Ramos (cell line): ENCODE data around the gene RERE.

Experiments
- in situ Hi-C: fragments of 300-500 bp; cut with MboI; formaldehyde crosslinking; loops from one replicate; pipeline ENCODE4 v1.14.3; 2022; ENCODE audit warnings: low sequenced_read_pairs; ENCODE audit not compliant: unreplicated experiment

The RERE gene

GRCh38 chr1:8817412-8818324 lies at the start of gene RERE:
Gene RERE (minus strand): TSS chr1:8817640.
- in situ Hi-C loops, result no loop called here

DNA sequence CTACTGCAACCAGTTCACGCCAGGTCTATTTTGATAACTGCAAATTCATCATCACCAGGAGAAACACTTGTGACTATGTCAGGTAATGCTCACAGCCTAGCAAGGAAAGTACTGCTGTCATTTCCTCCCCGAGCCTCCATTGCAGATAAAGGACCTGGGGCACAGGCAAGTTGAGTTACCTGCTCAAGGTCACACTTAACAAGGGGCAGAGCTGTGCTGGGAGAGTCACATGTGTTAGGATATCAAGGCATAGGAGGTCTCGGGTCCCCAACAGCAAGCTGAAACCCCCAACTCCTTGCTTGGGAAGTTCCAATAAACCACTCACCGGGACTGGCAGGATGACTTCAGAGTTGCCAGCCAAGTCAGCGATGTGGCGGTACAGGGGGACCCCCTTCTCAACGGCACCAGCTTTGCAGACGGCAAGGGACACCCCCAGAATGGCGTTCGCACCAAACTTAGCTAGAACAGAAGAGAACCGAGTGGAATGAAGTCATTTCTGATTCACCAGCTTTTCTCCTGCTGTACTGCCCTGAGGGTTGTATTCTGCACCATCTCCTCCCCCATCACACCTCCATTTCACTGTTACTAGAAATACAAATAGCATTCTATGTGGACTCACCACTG lies 49.5 kb upstream of the RERE start:
- in situ Hi-C loops, result no loop called here

DNA sequence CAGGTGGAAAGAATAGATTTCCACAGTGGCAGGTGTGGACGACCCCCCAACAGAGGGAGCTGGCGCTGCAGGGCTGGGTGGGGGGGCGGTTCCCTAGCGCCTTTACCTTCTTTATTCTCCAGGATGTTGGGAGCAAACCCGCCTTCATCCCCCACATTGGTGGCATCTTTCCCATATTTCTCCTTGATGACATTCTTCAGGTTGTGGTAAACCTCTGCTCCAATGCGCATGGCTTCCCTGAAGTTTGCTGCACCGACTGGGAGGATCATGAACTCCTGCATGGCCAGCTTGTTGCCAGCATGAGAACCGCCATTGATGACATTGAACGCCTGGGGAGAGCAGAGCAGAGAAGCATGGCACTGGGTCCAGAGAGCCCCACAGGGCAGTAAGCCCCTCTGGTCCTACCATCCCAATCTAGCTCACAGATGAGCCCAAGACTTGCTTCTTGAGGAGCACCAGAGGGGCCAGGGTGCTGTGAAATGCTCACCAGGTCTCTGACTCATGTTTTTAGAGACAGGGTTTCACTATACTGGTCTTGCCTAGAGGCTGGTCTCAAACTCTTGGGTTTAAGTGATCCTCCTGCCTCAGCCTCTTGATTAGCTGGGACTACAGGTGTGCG lies 48.8 kb upstream of the RERE start:
- in situ Hi-C loops, result no loop called here

DNA sequence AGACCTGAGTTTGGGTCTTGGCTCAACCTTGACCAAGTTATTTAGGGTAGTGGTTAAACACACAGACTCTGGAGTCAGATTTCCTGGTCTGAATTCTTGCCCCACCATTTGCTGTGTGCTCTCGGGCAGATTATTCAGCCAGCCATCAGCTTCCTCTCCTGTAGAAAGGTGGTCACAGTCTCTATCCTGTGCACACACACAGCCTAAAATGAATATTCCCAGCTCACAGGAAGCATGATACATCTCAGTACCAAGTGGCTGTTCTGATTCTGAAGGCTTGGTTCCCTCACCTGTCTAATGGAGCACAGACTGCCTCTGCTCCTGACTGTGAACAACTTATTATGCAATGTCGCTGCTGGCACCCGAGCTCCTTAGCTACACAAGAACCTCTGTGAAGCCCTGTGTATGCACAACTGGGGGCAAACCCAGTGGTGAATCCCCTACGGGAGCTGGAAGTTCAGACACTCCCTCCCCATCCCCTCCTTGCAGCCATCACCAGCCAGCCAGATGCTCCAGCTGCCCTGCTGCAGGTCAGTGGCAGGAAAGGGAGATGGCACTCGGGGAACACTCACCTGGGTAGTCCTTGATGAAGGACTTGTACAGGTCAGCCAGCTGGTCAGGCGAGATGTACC lies 47.4 kb upstream of the RERE start:
- in situ Hi-C loops, result no loop called here

DNA sequence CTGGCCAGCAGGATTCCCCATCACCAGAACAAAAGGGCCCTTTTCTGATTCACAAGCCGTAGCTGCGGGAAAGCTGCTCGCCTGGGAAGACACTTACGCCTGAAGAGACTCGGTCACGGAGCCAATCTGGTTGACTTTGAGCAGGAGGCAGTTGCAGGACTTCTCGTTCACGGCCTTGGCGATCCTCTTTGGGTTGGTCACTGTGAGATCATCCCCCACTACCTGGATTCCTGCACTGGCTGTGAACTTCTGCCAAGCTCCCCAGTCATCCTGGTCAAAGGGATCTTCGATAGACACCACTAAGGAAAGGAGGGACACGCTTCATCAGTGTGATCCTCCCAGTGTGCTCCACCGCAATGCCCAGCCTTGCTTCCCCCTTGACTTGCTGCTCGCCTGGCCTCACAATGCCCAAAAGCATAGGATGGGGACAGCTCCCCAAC lies 46.4 kb upstream of the RERE start:
- in situ Hi-C loops, result no loop called here

GRCh38 chr1:8863138-8863537 lies 45.7 kb upstream of the RERE start:
- in situ Hi-C loops, result no loop called here

DNA sequence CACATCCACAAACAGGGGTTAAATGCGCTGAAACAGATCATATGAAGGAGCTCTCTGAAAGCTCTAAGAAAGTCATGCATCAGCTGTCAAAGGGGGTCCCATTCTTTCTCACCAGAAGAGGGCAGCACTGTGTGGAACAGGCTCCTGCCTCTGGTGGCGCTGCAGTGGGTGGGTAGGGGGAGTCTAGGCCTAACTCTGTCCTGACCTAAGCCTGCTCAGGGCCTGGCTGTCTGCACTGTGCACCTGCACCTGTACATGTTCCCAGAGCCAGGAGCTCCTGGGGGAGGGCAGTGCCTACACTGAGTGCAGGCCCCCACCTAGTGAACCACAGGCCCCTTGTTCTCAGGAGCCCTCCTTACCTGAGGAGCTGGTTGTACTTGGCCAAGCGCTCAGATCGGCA lies 45.1 kb upstream of the RERE start:
- in situ Hi-C loops, result no loop called here

DNA sequence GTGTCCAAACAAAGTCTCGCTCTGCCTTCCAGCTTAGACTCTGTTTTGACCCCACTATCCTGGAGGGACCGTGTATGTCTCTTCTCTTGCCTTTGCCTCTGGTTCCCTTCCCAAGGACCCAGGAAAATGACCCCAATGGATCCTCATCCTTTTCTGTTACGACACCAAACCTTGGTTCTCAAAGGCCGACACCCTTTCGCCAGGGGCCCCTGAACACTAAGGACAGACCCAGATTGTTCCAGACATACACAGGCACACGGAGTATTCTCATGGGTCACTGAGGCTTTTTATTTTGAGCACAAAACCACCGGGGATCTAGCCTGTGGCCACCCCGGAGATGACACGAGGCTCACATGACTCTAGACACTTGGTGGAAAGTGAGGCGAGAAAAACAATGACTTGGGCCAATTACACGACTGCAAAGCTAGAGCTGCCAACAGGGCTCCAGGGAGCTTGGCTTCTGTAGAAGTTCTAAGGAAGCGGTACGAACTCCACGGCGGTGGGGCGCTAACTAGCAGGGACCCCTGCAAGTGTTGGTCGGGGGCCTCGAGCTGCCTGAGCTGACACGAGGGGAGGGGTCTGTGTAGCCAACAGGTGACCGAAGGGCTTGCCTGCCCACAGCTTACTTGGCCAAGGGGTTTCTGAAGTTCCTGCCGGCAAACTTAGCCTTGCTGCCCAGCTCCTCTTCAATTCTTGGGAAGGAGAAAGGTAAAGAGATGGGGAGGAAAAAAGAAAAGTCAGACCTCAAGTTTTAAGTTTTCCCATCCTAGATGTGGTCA lies 43.5 kb upstream of the RERE start:
- in situ Hi-C loops, result no loop called here

DNA sequence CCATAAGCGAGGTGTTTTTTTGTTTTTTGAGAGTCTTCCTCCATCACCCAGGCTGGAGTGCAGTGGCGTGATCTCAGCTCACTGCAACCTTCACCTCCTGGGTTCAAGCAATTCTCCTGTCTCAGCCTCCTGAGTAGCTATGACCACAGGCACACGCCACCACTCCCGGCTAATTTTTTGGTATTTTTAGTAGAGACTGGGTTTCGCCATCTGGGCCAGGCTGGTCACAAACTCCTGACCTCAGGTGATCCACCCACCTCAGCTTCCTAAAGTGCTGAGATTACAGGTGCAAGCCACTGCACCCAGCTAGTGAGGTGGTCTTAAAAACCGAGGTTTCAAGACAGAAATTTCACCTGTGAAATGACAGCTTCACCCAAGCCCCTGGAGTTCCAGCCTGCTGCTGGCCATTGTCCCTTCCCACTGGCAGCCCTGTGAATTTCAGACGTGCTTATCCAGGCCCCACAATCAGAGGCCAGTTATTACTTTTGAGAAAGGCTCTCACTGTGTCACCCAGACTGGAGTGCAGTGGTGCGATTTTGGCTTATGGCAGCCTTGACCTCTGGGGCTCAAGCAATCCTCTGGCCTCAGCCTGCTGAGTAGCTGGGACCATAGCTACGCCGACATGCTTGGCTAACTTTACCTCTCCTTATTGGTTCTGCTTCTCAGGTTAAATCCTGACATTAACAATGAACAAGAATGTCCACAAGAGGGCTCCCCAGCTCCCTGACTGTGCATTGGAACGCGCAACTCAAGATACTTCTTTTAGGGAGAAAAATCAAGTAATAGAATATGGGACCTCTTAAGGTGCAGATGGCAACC lies 41.7 kb upstream of the RERE start:
- in situ Hi-C loops, result no loop called here

DNA sequence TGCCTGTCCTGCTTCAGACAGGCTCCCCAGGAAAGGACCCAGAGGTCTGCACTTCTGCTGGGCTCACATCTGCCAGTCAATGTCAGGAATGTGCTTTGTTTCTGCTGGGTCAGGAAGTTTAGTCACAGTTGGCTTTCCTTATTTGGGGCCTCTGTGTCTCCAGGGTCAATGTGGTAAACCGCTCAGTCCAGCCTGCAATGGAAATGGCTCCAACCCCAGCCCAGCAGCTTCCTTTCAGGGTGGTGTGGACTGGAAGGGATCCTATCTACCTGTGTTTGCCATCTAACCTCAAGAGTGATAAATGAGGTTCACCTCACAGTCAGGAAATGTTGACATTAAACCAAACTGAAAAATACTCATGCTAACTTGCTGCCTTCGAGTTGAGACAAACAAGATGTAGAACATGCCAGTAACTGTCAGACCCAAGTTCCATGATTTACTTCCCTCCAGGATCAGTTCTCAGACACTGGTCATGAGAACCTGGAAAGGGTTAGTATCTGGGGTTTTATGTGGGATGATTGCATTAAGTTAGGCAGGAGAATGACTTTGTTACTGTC lies 40.8 kb upstream of the RERE start:
- in situ Hi-C loops, result no loop called here

DNA sequence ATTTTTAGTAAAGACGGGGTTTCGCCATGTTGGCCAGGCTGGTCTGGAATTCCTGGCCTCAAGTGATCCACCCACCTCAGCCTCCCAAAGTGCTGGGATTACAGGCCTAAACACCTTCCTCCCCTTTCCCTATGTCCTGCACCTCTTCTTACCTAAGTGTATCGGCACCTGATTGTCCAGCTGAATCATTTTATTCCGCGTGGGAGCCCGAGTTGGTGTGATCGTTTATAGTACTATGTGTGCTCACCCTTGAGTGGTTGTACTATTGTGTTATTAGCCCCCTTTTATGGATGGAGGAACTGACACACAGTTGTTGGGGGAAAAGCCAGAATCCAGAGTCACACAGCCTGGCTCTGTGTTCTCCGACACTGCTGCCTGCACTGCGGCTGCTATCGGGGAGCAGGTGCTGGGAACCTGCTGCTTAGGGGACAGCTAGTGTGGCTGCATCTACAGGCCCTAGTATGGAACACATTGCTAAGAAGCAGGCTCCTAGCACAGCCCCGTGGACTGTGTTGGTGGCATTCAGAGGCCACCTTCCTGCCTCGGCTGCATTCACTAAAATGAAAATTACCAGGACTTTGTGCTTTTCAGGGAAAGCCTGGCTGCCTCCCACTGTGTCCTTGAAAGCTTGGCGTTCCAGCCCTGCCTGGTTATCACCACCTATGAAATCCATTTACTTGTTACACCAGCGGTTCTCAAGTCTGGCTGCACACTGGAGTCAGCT lies 39.4 kb upstream of the RERE start:
- in situ Hi-C loops, result no loop called here

DNA sequence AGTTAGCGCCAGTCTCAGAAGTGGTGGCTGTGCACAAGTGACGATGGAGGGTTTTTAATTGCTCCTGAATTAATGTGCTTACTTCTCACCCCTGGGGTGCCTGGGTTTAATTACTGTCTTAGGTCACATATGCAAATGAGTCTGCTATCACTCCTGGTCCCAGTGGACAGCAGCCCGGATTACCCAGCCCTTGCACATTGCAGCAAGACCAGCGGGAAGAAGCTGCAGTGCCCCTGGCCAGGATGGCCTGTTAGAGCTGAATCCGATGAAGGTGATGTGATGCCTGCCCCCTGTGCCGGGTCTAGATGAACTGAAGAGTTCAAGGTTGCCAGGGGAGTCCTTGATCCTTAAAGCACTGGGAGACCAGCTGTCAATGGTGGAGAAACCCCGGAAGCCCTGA lies 36.8 kb upstream of the RERE start:
- in situ Hi-C loops, result no loop called here

DNA sequence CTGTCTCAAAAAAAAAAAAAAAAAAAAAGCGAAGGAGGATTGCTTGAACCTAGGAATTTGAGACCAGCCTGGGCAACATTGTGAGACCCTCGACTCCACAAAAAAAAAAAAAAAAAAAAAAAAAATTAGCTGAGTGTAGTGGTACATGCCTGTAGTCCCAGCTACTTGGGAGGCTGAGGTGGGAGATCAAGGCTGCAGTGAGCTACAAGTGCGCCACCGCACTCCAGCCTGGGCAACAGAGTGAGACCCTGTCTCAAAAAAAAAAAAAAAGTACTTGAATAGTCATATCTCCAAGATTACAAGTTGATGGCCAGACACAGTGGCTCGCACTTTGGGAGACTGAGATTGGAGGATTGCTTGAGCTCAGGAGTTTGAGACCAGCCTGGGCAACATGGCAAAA lies 33.6 kb upstream of the RERE start:
- in situ Hi-C loops, result no loop called here

DNA sequence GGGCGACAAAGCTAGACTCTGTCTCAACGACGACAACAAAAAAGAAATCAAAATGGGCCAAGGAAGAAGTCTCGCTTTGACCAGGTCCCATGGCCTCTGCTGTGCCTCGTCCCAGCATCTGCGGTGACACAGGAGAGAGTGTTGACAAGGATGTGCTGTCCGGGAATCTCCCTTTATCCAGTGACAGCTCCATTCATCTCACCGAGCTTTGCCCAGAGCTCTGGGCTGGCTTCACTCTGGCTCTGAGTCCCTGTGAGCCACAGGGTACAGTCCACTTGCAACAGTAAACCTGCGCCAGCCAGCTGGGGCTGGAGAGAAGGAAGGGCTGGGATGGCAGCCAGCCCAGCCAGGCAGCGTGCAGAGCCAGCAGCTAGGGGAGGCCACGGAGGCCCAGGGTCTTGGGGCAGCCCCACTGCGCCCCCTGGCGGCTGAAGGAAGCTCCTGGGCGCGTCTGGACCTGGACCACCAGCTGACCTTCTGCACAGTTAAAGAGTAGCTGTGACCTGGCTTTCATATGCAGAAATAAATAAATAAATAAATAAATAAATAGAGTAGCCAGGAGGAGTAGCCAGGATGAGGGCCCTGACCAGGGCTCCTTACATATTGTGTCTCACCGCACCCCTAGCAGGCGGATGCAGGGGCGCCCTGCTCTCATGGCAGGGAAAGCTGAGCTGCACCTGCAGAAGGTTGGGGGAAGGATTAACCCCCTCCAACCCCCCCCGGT lies 31.4 kb upstream of the RERE start:
- in situ Hi-C loops, result loop anchor here (10.0 to 25.0 kb wide), 2 partner anchors 284 to 837 kb away; no protein-coding TSS in a partner anchor

DNA sequence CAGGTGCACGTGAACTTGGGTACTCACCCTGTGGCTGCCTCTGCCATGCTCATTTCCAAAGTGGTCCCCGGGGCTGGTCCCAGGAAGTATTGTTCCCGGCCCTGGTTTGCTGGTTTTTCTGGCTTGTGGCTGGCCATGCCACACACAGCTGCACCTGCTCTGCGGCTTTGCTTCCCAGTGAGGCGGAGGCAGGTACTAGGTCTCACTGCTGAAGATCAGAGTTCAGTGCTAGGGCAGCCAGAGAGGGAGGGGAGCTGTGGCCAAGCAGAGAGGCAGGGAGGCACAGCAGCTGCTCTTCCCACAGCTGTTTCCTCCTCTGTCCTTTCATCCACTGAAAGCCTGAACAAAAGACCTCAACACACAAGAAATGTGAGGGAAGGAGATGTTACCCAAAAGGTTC lies 30.6 kb upstream of the RERE start:
- in situ Hi-C loops, result loop anchor here (10.0 to 25.0 kb wide), 2 partner anchors 283 to 836 kb away; no protein-coding TSS in a partner anchor

GRCh38 chr1:8846263-8846662 lies 28.8 kb upstream of the RERE start:
- in situ Hi-C loops, result loop anchor here (10.0 to 25.0 kb wide), 2 partner anchors 281 to 834 kb away; no protein-coding TSS in a partner anchor
